ENCODE measurements around the gene CARF.
"Not testable (repeated sequence)": the region's sequence is repeated elsewhere in the genome, so short reads cannot be mapped to it uniquely, and the experiment has no call there.

- TF ChIP-seq EZH2phosphoT487 (IDR thresholded peaks at IDR 0.05; ENCODE audit: insufficient read depth, low read depth); EZH2 (IDR thresholded peaks at IDR 0.05; ENCODE audit: insufficient read depth, poor library complexity, severe bottlenecking): not testable (repeated sequence)
Measured at GRCh38 chr2:202905507-202905906, 6.6 kb upstream of the CARF start.

Data from GM23248 (cell line).